Suprapubic skin (tissue), 4 donors: ENCODE results near the gene SMIM13. TPM values are rescaled to one million over a fixed set of nuclear protein-coding genes. Genes with fewer than 3 reads are reported as not detected.

ENCODE experiments used
- DNase-seq, 2 donors: peaks; one replicate each; pipeline ENCODE4 v3.0.0-alpha.2; 2019; ENCODE audit warnings: low spot score in 2 of 2
- H3K27ac ChIP-seq: fragments of 200-600 bp; sonication (generic); one replicate; pipeline ENCODE4 v1.5.1; 2019
- H3K27me3 ChIP-seq: fragments of 200-600 bp; sonication (generic); one replicate; pipeline ENCODE4 v1.5.1; 2019
- H3K36me3 ChIP-seq: fragments of 200-600 bp; sonication (generic); one replicate; pipeline ENCODE4 v1.5.1; 2019
- H3K4me1 ChIP-seq: fragments of 200-600 bp; sonication (generic); one replicate; pipeline ENCODE4 v1.5.1; 2019
- H3K4me3 ChIP-seq: fragments of 200-600 bp; sonication (generic); one replicate; pipeline ENCODE4 v1.5.1; 2019; ENCODE audit warnings: mild to moderate bottlenecking
- H3K9me3 ChIP-seq: fragments of 200-600 bp; sonication (generic); one replicate; pipeline ENCODE4 v1.5.1; 2019
- CTCF ChIP-seq, 2 donors: fragments of 200-600 bp in 1 of 2; fragments of 450-650 bp in 1 of 2; sonication (generic) in 1 of 2; IDR thresholded peaks; one replicate each; pipeline ENCODE4 v1.5.1; 2016 to 2019; ENCODE audit warnings: antibody characterized with exemption in 2 of 2, mild to moderate bottlenecking in 1 of 2, moderate library complexity in 1 of 2
- EP300 ChIP-seq: sonication (generic); formaldehyde crosslinking; IDR thresholded peaks from one replicate; pipeline ENCODE4 v1.6.1; 2017; ENCODE audit warnings: antibody characterized with exemption
- POLR2A ChIP-seq, 2 donors: fragments of 450-650 bp; IDR thresholded peaks; one replicate each; pipeline ENCODE4 v1.6.1; 2017; ENCODE audit warnings: antibody characterized with exemption in 2 of 2, mild to moderate bottlenecking in 2 of 2, moderate library complexity in 2 of 2
- POLR2AphosphoS5 ChIP-seq, 3 donors: sonication (generic); formaldehyde crosslinking; IDR thresholded peaks; one replicate each; pipeline ENCODE4 v1.6.1; 2017; ENCODE audit warnings: antibody characterized with exemption in 3 of 3
- WGBS: methylation state at CpG from one replicate; pipeline ENCODE4 v1.1.5; 2018; 5-methylcytosine and 5-hydroxymethylcytosine counted together
- total RNA-seq, 4 donors: library from RNA; depleted of rRNA; stranded (reverse); fragments of >200 nt; gene quantifications; one replicate each; pipeline ENCODE4 v1.1.0, GENCODE V29; 2016

SMIM13 gene
- total RNA-seq, 4 donors from 2014 or later, result 9.3 to 15.6 (median 10.7) TPM

DNA sequence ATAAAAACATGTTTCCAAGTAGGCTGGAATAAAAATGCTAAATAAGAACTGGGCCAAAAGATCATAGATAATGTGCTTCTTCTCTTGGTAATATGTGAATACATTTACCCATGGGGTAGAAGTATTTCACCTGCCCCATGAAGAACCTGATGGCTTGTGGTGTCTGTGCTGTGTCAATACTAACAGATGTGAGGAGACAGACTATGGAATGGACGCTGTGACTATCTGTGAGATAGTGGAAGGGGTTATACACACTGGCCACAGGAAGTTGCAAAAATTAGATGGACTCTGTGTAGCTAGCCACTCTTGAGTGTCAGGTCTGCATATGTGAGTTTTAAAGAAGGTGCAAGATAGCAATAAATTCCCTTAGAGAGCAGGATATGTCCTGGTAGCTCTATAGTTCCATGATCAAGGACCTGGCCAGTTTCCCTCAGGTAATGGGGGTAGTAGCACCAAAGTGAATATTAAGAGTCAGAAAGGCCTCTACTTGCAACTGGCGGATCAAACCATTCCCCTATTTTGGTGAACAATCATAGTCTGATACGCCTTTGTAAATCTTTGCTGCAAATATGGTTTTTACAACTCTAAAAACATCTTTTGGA, 90.2 kb downstream of the SMIM13 start:
- Histone ChIP-seq H3K36me3 (peaks cover 41% of the 10 kb centered on the region), H3K9me3 (peaks cover 9% of the 10 kb centered on the region), H3K27ac (no peak overlapping the region), H3K4me1 (peaks cover 2% of the 10 kb centered on the region), H3K4me3 (no peak overlapping the region), H3K27me3 (no peaks in the 10 kb centered on the region)
- DNase-seq, result no peak
- TF ChIP-seq POLR2A (IDR thresholded peaks at IDR 0.05) (no peak), EP300 (no peak), POLR2AphosphoS5 (IDR thresholded peaks at IDR 0.05) (no peak), CTCF (IDR thresholded peaks at IDR 0.05) (no peak)
- 94% methylated on average over 3 of the region's 3 CpGs for WGBS

DNA sequence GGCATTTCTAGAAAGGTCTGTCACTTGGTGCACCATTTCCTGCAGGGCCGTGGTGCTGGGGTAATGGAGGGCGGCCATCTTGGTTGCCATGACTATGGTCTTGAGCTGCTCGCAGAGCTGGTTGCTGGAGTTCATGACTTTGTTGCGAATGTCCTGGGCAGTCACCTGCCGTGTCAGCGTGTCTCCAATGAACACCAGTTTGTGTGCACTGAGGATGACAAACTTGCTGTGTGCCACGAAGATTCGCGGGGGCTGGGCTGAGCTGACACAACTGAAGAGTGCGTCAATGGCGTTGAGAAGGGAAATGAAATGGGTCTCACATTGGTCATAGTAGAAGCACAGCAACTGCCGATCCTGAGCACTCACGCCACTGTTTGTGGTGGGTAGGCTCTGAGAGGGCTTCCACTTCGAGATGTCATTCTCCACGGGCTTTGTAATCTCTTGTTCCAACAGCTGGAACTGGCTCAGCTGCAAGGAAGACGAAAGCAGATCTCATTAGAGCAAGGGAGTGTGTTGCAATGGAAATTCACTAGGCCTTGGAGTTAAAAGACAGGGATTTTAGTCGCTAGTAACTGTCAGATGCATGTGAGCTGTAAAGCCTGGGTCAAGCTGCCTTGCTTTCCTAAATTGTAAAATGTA, 91.7 kb downstream of the SMIM13 start:
- no peak overlapping the region for H3K4me3 ChIP-seq
- no peak for TF ChIP-seq POLR2A (IDR thresholded peaks at IDR 0.05)
- TF ChIP-seq POLR2AphosphoS5 (IDR thresholded peaks at IDR 0.05), result no peak
- no peak for TF ChIP-seq EP300
- no peak for TF ChIP-seq CTCF (IDR thresholded peaks at IDR 0.05)
- H3K27ac ChIP-seq, result no peak overlapping the region
- no peak for DNase-seq
- H3K4me1 ChIP-seq, result peaks cover 2% of the 10 kb centered on the region
- WGBS, result 94% methylated on average over 17 of the region's 17 CpGs
- H3K36me3 ChIP-seq, result peaks cover 50% of the 10 kb centered on the region
- H3K9me3 ChIP-seq, result no peaks in the 10 kb centered on the region
- H3K27me3 ChIP-seq, result no peaks in the 10 kb centered on the region

DNA sequence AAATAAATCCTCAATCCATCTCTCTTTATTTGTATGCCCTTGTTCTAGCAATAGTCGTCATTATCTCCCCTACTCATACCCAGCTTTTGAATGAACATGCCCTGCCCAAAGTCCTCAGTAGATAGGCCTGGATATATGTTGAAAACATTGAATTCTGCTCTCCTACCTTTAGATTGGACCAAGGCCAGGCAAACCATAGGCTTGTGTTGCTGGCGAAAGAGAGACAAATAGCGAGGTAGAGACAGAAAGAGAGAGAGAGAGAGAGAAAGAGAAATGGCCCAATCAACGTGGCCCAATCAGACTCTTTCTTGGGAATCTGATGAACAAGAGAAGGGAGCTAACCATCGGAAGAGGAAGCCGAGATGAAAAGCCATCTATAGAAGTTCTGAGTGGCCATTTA, 93.7 kb downstream of the SMIM13 start:
- H3K4me1 ChIP-seq, result peaks cover 2% of the 10 kb centered on the region
- no peak for TF ChIP-seq POLR2A (IDR thresholded peaks at IDR 0.05)
- no peak for TF ChIP-seq POLR2AphosphoS5 (IDR thresholded peaks at IDR 0.05)
- TF ChIP-seq EP300, result no peak
- no peak for TF ChIP-seq CTCF (IDR thresholded peaks at IDR 0.05)
- 95% methylated on average over 6 of the region's 6 CpGs for WGBS
- peaks cover 68% of the 10 kb centered on the region for H3K36me3 ChIP-seq
- H3K9me3 ChIP-seq, result no peaks in the 10 kb centered on the region
- no peak overlapping the region for H3K4me3 ChIP-seq
- no peak overlapping the region for H3K27ac ChIP-seq
- no peaks in the 10 kb centered on the region for H3K27me3 ChIP-seq
- no peak for DNase-seq

Other genes with a start within 250 kb of the SMIM13 start
- not detected for gene GCM2, start 211.8 kb upstream of the SMIM13 start, total RNA-seq
- 1 to 10 TPM in 1 of 4 donors, under 1 TPM in 2, not detected in 1; 0.44 to 5.2 (median 0.49) TPM for gene SYCP2L, start 206.8 kb upstream of the SMIM13 start, total RNA-seq
- gene ELOVL2, start 49.5 kb upstream of the SMIM13 start, total RNA-seq, result under 1 TPM in 3 of 4 donors, not detected in 1; 0.17 to 0.19 (median 0.18) TPM
- not detected for gene ERVFRD-1, start 17.9 kb downstream of the SMIM13 start, total RNA-seq
- 10 to 100 TPM; 18.3 to 29.8 (median 22.4) TPM for gene NEDD9, start 138.8 kb downstream of the SMIM13 start, total RNA-seq